Measurements from ENCODE around the gene MUC15.

MUC15 gene

GRCh38 chr11:26618441-26618840, 46.4 kb upstream of the MUC15 start:
- H3K36me3 ChIP-seq (replicated peaks; ENCODE audit: insufficient read depth, low read length) = no peaks in the 10 kb centered on the region
- DNase-seq = no peak
- H3K4me1 ChIP-seq (ENCODE audit: low read length) = no peaks in the 10 kb centered on the region
- TF ChIP-seq EZH2phosphoT487 (IDR thresholded peaks at IDR 0.05; ENCODE audit: low read length) = no peak
- TF ChIP-seq EZH2 (optimal IDR thresholded peaks at IDR 0.05; ENCODE audit: low read depth, low read length) = no peak
- no peak for TF ChIP-seq CTCF (IDR thresholded peaks at IDR 0.05; ENCODE audit: low read length)
- no peaks in the 10 kb centered on the region for H3K27me3 ChIP-seq (replicated peaks; ENCODE audit: insufficient read depth, low read length)
- no peaks in the 10 kb centered on the region for H3F3A ChIP-seq (ENCODE audit: insufficient read depth, low read length)
- no peak overlapping the region for H3K4me3 ChIP-seq (ENCODE audit: low read length)
- no peaks in the 10 kb centered on the region for H3K9me3 ChIP-seq (replicated peaks; ENCODE audit: insufficient read depth, low read length)
- no peaks in the 10 kb centered on the region for H3K79me2 ChIP-seq (ENCODE audit: low read length)
- no peaks in the 10 kb centered on the region for H3K9me2 ChIP-seq (replicated peaks; ENCODE audit: insufficient read depth, low read length)
- H3K27ac ChIP-seq (ENCODE audit: low read length) = no peak overlapping the region
- H2AFZ ChIP-seq (ENCODE audit: low read length) = no peak overlapping the region
- H3K9ac ChIP-seq (ENCODE audit: low read length) = no peak overlapping the region
- no peak overlapping the region for H3K4me2 ChIP-seq (ENCODE audit: low read depth, low read length)
- H4K20me1 ChIP-seq (ENCODE audit: insufficient read depth, low read length) = no peaks in the 10 kb centered on the region

- no peak overlapping the region for H3K27ac ChIP-seq (ENCODE audit: low read length)
- no peaks in the 10 kb centered on the region for H3K9me3 ChIP-seq (replicated peaks; ENCODE audit: insufficient read depth, low read length)
- no peak overlapping the region for H3K4me2 ChIP-seq (ENCODE audit: low read depth, low read length)
- H4K20me1 ChIP-seq (ENCODE audit: insufficient read depth, low read length) = no peaks in the 10 kb centered on the region
- no peaks in the 10 kb centered on the region for H3K36me3 ChIP-seq (replicated peaks; ENCODE audit: insufficient read depth, low read length)
- H3K79me2 ChIP-seq (ENCODE audit: low read length) = no peaks in the 10 kb centered on the region
- H3K9ac ChIP-seq (ENCODE audit: low read length) = no peak overlapping the region
- no peak overlapping the region for H2AFZ ChIP-seq (ENCODE audit: low read length)
- H3K27me3 ChIP-seq (replicated peaks; ENCODE audit: insufficient read depth, low read length) = no peaks in the 10 kb centered on the region
- no peaks in the 10 kb centered on the region for H3K4me1 ChIP-seq (ENCODE audit: low read length)
- no peaks in the 10 kb centered on the region for H3K9me2 ChIP-seq (replicated peaks; ENCODE audit: insufficient read depth, low read length)
- no peak for DNase-seq
- no peak overlapping the region for H3K4me3 ChIP-seq (ENCODE audit: low read length)
- TF ChIP-seq CTCF (IDR thresholded peaks at IDR 0.05; ENCODE audit: low read length) = no peak
- TF ChIP-seq EZH2 (optimal IDR thresholded peaks at IDR 0.05; ENCODE audit: low read depth, low read length) = no peak
- no peaks in the 10 kb centered on the region for H3F3A ChIP-seq (ENCODE audit: insufficient read depth, low read length)
Measured at GRCh38 chr11:26613759-26614158, 41.7 kb upstream of the MUC15 start.

- H3K9ac ChIP-seq (ENCODE audit: low read length) = no peak overlapping the region
- DNase-seq = no peak
- H3K79me2 ChIP-seq (ENCODE audit: low read length) = no peaks in the 10 kb centered on the region
Measured at GRCh38 chr11:26608507-26609146, 36.6 kb upstream of the MUC15 start.

More at GRCh38 chr11:26608507-26609146, 36.6 kb upstream of the MUC15 start:
- H4K20me1 ChIP-seq (ENCODE audit: insufficient read depth, low read length) = no peaks in the 10 kb centered on the region
- no peak overlapping the region for H3K4me2 ChIP-seq (ENCODE audit: low read depth, low read length)
- H3K4me3 ChIP-seq (ENCODE audit: low read length) = no peak overlapping the region
- no peaks in the 10 kb centered on the region for H3K4me1 ChIP-seq (ENCODE audit: low read length)
- no peaks in the 10 kb centered on the region for H3F3A ChIP-seq (ENCODE audit: insufficient read depth, low read length)
- H3K27ac ChIP-seq (ENCODE audit: low read length) = no peak overlapping the region
- no peaks in the 10 kb centered on the region for H3K9me3 ChIP-seq (replicated peaks; ENCODE audit: insufficient read depth, low read length)
- H2AFZ ChIP-seq (ENCODE audit: low read length) = no peak overlapping the region
- H3K36me3 ChIP-seq (replicated peaks; ENCODE audit: insufficient read depth, low read length) = no peaks in the 10 kb centered on the region
- no peaks in the 10 kb centered on the region for H3K27me3 ChIP-seq (replicated peaks; ENCODE audit: insufficient read depth, low read length)
- TF ChIP-seq EZH2phosphoT487 (IDR thresholded peaks at IDR 0.05; ENCODE audit: low read length) = no peak
- no peak for TF ChIP-seq CTCF (IDR thresholded peaks at IDR 0.05; ENCODE audit: low read length)
- H3K9me2 ChIP-seq (replicated peaks; ENCODE audit: insufficient read depth, low read length) = no peaks in the 10 kb centered on the region

Measured in MM.1S (cell line).